HG03103 (cell line): Measurements from ENCODE around the gene CSRP1.
"Not testable (repeated sequence)": the region's sequence is repeated elsewhere in the genome, so short reads cannot be mapped to it uniquely, and the experiment has no call there.

ENCODE experiments used
- ATAC-seq: cut with Tn5 transposase; IDR thresholded peaks from one replicate; pipeline ENCODE4 v1.9.1; 2021; ENCODE audit warnings: low read depth; ENCODE audit not compliant: unreplicated experiment

The CSRP1 gene

DNA sequence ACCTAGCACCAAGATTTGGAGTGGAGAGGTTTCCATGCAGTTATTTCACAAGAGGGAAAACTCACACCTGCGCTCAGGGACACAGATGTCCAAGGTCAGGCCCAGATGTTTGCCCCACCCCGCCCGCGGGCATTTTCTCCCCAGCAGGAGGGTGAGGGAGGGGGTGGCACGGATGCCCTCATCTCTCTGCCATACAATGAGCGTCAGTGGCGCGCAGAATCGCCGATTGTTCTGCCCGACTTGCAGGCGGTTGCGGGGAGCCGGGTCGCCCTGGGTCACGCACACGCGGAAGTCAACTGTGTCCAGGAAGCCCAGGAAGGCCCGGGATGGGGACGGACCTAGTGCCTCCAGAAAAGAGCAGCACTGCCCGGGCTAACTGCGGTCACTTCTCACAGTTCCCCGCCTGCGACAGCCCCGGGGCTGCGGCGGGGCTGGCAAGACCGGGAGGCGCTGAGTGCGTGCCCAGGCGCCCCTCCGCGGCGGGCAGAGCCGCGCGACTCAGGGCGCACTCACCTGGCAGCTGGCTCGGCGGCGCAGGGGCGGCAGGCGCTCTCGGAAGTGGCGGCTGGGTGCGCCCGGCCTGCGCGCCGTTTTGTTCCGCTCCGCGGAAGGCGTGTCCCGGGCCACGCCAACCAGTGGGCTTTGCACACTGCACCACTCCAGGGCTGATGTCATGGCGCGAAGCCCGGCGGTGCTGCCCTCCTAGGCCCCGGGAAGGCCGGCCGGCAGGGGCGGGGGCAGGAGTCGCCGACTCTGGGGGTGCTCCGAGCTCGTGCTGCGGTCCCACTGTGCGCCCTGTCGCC, at the start of gene CSRP1:
TSS of gene CSRP1 (minus strand) at position 567 of the 803 bp plus-strand sequence. CDS start 10,820 bp downstream, outside the sequence.
- peak; percentile 78 for ATAC-seq

DNA sequence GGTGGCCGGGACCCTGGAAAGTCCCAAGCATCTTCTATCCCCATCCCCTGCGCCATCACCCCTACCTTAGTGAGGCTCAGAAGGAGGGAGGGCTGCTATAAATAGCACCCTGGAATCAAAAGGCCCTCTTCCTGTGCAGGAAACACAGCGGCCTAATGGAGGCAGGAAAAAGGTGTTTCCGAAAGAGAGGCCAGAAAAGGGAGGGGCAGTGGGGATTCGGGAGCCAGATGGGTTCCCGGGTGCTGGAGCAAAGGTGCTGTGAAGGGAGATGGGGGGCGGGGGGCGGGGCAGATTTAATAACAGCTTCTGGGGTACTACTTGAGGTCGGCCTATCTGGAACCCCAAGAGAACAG, 48.6 kb upstream of the CSRP1 start:
- ATAC-seq, result no peak

DNA sequence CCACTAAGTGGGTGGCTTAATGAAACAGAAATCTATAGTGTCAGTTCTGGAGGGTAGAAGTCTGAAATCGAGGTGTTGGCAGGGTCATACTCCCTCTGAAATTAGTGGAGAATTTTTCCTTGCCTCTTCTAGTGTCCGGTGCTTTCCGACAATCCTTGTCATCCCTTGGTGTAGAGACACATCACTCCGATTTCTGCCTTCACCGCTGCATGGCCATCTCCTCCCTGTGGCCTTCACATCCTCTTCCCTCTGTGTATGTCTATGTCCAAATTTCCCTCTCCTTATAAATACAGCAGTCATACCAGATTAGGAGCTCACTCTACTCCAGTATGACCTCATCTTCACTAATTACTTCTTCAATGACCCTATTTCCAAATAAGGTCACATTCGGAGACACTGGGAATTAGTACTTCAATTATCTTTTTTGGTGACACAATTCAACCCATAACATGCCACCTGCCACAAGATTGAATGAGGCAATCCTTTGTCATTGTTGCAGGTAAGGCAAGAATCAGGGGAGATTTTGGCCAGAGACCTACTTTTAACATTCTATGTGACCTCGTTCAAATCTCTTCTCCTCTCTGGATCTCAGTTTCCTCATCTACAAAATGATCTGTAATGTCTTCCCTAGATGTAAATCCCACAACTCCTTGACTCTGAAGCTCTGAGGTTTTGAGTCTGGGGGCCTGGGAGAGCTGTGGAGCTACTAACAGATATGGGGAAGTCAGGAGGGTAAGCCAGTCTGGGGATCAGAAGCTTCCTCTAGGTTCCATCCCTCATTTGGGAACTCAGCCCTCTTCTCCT, 48.1 kb upstream of the CSRP1 start:
- no peak for ATAC-seq

DNA sequence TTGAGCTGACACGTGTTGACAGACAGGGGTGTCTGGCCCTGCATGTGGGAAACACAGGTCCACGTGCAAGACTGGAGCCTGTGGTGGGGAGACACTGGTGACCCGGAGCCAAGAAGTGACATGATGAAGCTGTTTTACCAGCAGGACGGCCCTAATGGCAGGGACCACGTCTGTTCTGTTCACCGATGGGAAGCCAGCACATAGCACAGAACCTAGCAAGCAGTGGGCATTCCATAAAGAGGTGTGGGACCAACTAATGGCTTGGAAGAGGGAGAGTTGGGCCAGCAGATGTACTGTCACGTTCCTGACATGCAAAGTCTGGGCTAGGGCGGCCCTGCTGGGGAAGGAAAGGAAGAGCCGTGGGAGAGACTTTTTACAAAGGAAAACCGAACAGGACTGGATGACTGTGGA, 47.3 kb upstream of the CSRP1 start:
- no peak for ATAC-seq

DNA sequence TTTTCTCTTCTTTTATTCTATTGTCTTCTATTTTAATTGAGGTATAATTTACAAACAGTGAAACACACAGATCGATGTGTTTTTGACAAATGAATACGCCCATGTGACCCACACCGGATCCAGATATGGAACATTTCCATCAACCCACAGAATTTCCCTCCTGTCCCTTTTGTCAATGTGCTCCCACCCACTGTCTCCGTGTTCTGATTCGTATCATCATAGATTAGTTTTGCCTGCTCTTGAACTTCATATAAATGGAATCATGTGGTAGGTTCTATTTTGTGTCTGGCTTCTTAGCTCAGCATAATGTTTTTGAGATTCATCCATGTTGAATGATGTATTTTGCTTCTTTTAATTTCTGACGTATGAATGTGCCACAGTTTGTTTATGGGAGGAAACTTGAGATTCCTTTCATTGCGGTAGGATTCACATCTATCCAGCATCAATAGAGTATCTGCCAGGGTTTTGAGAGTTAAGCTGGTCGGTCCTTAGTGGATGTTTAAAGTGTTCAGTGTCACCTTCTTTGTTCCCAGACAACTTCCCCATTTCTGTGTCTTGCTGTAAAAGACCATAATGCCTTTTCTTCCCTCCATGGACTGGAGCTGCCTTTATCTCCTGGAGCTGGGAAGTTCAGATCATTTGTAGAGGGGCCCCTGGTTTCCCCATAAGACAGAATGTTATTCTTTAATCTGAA, 46.7 kb upstream of the CSRP1 start:
- no peak for ATAC-seq

DNA sequence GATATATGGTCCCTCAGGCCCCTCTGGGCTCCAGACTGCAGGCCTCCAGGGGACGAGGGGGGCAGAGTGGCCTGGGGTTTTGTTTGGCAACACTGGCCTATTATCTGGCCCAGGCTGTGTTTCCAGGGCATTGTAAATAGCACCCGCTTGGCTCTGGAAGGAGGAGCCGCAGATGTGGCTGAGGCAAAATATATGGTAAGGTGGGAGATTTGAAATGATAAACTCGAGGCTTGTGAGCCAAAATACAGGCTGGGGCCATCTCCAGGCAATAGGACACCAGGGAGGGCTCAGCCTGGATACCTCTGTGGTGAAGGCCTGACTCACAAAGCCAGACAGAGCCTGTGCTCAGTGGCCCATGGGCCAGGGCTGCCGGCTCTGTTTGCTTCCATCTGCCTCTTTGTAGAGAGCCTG, 46.0 kb upstream of the CSRP1 start:
- ATAC-seq, result no peak

DNA sequence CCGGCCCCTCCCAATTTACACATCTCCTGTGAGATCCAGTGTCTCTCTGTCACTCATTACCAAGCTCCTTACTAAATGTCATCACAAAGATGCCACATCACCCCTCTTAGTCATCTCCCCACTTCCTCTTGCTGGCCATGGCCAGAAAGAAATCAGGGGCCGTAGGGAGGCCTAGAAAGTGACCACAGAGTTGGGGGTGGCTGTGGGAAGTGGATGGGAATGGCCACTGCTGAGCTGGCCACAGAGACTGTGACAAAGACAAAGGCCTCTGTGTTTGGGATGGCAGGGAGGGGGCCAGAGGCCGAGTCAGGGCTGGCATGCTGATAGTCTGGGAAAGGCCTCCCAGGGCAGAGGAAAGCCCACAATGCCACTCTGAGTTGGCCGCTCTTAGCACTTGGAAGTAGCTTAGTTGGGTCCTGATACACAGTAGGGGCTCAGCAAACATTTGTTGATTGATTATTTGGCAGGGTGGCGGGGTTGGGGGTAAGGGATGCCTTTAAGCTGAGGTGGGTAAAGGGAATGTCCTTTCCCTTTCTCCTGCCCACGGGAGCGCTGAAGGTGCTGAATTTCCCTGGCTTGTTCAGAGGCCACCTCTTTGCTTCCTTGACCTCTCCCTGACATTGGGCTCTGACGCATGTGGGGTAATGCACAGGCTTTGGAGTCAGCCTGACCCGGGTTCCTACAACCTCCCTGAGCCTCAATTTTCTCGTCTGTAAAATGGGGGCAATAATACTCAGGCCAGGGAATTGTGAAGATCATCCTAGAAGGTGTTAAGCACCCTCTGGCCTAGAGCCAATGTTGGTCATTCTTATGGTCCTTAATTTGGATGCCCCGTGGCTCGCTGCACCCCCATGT, 45.2 kb upstream of the CSRP1 start:
- no peak for ATAC-seq

DNA sequence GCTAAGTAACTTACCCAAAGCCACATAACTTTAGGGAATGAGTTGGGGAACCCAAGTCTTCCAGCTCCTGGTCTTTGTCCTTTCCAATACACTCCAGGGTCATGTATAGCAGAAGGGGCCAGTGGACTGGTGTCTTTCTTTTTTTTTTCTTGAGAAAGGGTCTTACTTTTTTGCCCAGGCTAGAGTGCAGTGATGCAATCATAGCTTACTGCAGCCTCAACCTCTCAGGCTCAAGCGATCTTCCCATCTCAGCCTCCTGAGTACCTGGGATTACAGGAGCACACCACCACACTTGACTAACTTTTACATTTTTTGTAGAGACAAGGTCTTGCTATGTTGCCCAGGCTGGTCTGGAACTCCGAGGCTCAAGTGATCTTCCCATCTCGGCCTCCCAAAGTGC, 44.2 kb upstream of the CSRP1 start:
- no peak for ATAC-seq

DNA sequence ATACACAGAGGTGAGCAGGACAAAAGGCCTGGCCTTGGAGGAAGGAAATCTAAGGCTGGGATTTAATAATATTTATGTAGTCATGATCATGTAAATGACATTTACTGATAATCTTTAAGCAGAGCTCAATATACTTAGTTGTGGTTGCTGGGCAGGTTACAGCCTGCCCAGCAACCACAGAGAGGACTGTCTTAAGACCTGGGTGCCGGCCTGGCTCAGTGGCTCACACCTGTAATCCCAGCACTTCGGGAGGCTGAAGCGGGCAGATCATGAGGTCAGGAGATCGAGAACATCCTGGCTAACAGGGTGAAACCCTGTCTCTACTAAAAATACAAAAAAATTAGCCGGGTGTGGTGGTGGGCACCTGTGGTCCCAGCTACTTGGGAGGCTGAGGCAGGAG, 42.6 kb upstream of the CSRP1 start:
- ATAC-seq, result not testable (repeated sequence)

DNA sequence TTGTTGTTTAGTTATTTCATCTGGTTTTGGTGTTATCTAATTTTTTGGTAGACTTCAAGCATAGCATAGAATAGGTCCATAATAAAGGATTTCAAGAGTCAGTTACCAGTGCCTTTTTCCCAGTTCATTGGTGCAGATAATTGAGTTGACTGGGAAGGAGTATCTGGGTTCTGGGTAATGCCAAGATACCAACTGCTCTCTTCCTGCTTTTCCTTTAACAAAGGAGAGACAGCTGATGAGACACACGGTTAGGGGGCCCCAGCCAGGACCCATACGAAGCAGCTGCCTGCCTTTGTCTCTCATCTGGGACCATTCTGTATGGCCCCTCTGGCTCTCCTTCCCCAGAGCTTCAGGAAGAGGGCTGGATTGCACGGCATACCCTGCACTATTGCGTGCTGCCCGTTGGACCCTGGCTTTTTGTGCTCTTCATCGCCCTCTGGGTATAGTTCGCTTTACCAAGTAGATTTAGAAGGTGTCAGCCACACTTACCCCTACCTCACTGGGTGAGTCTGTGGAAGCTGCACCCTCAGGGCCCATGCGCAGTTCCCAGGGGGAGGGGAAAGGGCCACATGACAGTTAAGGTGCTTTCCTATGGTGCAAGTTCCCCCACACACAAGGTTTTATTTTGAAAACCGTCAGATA, 39.0 kb upstream of the CSRP1 start:
- ATAC-seq, result no peak

DNA sequence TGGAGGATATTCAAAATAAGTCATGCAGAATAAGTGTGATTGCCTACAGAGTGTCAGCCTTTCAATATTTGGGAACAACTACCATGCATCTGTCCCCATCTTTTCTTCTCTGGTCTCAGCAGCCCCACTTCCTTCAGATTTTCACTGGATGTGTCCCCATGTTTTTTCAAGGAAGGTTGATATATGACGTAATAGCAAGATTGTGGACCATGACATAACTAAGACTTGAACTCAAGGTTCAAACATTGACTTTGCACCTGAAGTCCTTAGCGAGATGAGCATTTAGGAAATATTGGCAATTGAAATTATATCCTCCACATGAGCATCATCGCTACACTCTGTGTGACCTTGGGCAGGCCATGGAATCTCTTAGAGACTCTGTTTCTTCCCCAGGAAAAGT, 37.8 kb upstream of the CSRP1 start:
- ATAC-seq, result no peak

DNA sequence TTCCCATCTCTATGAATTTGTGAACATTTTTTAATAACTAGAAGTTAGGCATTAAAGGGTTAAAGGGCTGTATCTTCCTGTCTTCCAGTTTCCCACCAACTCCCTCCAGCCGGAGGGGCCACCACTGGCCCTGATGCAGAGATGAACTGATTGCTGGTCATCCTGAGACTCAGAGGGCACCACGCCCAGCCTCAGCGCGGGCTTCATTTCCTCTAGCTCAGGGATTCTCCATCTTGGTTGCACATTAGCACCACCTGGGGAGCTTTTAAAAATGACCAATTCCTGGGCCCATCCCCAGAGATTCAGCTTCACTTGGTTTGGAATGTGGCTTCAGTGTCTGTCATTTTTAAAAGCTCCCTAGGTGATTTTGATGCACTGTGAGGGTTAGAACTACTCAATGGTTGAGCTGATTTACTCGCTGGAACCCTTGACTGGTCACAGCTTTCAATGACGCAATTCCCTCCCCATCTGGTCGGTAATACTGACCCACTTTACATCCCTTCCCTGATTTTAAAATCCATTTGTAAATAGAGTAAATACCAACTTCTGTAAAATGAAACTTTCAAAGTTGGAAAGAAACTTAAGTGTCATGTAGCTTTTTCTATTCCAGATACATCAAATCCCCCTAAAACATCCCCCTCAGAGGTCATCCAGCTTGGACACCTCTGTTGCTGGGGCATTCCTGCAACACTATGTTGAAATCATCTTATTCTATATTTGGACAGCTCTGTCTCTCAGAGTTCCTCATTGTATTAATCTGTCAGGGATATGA, 37.1 kb upstream of the CSRP1 start:
- no peak for ATAC-seq

DNA sequence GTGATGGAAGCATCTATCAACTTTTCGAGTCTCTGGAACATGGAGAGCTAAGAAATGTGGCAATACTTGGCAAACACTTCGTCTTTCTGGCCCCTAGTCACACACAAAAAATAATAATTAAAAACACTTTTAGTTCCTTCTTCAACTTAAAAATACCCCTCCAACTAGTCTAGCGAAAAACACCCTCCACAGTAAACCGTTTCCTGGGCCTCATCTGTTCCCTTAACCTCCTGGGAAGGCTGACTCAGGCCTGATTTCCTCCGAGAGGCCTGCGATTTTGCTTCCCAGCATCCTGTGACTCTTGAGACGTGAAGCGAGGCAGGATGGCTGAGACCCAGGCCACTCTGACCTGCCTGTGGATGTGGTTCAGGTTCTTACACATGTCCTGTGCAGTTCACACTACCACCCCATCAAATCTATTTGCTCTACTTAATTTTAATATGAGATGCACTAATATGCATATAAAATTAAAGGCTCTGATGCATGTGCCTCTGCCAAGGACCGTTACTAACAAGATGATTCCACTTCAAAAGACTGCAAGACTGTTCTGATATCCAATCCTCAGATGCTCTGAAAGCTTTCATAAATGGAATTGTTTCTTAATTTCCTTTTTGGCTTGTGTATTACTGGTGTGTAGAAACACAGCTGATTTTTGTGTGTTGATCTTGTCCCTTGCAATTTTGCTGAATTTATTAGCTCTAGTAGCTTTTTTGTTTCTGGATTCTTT, 35.5 kb upstream of the CSRP1 start:
- ATAC-seq, result no peak

DNA sequence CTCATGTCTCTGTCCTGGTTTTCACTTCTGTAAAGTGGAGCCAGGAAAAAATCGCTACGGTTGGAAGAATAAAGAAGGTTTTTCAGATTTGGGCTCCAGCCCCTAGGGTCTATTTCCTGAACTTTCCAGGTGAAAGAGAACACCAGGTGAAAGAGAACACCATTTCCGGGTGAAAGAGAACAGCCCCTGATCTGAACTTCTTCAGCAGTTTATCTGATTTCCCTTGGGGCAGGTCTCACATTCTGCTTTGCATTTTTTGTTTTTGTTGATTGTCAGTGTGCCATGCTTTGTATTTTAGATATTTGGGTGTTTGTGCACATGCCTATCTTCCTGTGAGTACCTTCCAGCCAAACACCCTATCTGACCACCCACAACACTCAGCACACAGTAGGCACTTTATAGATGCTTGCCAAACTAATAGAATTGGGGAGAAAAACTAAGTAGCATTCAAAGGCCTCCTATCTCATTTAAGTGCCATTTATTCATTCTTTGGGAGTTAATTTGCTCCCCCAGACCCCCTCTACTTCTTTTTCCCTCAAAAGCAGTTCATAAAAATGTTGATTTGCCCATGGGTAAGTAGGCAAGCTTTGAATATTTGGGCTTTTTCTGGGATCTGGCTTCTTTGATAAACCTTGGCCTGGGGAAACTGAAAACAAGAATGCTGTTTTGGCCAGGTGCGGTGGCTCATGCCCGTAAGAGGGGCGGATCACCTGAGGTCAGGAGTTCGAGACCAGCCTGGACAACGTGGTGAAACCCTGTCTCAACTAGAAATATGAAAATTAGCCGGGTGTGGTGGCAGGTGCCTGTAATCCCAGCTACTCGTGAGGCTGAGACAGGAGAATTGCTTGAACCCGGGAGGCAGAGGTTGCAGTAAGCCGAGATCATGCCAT, 34.2 kb upstream of the CSRP1 start:
- ATAC-seq, result no peak

DNA sequence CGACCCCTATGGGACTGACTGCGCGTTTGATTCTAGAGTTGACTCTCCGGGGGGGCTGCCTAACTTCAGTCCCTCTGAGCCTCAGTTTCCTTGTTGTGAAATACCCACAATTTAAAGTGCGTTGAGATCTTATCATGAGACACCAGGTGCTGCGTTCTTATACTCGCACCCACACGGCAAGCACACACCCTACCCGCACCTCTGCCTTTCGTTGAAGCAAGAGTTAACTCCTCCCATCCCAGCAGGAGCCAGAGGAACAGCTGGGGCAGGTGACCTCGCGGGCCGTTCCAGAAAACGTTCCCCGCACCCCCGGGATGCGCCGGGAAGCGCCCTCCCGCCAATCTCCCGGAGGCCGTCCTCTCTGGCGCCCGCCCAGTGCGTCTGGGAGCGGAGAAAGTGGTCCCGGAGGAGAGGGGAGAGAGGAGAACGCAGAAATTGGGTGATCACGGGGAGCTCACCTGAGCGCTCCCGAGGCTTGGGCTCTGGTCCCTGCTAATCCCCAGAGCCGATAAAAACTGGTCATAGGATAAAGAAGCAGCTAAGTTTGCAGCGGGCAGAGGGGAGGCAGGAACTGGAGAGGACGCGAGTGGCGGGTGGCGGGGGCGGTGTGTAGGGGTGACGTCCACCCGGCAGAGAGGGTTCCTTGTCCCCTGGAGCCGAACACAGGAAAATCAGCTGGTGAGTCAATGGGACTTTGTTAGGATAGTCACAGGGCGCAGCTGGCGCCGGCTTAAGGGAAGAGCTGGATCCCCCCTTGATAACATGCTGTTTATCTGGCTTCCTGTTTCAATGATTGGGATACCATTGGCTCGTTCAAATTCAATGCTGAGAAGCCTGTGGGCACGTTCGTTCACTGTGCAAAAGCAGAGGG, 32.9 kb upstream of the CSRP1 start:
- no peak for ATAC-seq
